NCI-H82 treated with DMSO at 0.1 percent for 48 hours (cell line): Measurements from ENCODE around the gene SSTR5.

Source experiments
- DNase-seq: peaks from one replicate; lab custom pipeline; 2025; ENCODE audit not compliant: unreplicated experiment; lab: John Stamatoyannopoulos, UW

SSTR5 gene

DNA sequence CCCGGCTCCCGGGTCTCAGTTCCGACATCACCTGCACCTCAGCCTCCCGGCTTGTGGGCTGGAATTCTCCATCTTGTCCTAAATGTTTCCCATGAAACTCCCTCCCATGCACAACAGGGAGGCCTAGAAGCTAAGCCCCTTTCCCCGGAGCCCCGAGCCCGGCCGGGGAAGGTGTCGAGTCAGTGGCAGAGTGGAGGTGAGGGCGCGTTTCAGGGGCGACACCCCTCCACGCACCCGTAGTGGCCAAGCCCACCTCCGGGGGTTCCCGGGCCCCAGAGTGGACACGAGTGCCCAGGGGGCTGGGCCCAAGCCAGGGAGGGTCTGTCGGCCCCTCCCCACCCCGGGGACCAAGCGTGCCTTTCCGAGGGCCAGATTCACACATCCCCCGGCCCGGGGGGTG is 48.5 kb downstream of the SSTR5 start:
- no peak for DNase-seq

DNA sequence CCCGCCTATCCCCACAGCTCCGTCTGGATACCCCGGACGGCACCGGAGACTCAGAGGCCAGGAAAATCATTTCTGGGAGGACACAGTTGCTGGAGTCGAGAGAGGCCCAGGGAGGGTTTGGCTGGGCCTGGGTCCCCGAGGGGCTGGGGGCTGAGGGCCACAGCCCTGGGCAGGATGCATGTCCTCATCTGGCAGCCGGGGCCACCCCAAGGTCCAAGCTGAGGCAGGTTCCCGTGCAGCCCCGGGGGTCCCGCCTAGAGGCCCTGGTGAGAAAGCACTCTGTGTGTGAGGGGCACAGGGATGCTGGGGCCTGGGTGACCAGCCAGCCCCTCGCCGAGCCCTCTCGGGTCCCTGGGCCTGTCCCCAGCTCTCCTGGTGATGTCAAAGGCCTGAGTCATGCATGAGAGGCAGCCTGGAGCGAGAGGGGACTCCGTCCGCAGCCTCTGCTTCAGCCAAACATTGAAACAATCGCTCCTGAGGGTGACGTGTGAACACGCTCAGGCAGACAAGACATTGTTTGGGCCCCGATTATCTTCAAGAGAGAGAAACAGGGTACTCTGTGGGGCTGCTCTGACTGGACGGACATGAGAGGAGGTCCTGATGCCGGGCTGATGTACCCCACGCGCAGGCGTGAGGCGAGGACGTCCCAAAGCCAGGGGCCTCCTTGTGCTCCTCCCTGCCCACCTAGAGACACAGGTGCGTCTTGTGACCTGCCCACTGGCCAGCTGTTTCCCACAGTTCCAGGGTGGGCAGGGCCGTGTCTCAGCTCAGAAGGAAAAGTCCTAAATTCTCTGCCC is 49.3 kb downstream of the SSTR5 start:
- DNase-seq = no peak

DNA sequence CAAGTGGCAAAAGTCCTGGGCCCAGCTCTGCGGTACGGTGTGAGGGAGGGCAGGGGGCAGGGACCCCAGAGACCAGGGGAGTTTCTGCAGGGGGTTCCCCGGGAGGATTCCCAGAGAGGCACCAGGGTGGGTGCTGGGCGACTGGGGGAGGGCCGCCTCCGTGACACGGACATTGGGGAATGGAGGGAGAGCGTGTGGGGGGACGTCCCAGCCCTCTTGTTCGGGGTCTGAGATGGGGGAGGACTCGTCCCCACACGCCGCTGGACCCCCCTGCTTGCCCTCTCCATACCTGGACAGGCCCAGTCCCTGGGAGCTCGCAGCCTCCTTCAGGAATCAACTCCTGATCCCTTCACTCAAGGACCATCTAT is 49.8 kb downstream of the SSTR5 start:
- DNase-seq = no peak

DNA sequence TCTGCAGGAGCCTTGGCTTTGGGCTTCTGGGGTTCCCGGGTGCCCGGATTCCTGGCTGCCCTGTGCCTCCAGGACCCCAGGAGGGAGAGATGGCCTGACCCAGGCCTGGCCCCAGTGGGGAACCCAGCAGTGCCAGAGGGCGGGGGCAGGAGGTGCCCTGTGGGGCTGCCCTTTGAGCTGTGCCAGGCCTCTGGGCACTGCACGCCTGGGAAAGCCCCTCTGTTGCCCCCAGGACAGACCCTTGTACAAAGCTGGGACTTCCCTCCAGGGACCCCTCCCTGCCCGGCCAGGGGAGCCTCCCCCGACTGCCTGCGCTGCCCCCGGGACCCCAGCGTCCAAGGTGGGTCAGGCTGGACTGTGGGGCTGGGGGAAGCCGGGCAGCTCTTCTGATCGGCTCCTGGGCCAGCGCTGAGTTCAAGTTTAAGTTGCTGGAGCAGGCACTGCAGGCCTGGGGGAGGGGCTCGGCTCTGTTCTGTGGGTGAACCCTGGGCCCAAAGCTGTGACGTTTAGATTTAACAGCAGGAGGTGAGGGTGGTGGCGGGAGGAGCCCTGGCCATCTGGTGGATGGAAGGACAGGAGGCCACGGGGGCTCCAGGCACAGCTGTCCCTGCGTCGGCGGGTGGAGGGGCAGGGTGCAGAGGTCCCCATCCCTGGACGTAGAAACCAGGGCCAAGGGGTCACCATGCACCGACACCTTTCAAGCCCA is 51.1 kb downstream of the SSTR5 start:
- no peak for DNase-seq

DNA sequence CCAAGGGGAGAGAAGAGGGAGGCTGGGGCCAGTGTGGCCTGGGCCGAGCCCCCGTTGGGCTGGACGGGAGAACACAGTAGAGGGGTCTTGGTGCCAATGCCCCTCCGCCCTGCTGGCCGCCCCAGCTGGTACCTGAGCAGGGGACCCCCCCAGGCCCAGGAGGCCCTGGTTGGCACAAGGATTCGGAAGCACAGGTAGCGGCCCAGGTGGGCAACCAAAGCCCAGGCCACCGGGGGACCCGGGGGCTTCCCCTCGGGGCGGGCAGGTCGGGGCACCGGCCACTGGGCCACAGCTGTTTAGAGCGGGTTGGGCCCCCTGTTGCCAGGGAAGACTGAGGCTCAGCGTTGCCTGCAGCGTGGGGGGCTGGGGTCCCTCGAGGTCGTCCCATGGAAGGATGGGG is 51.7 kb downstream of the SSTR5 start:
- DNase-seq = no peak

DNA sequence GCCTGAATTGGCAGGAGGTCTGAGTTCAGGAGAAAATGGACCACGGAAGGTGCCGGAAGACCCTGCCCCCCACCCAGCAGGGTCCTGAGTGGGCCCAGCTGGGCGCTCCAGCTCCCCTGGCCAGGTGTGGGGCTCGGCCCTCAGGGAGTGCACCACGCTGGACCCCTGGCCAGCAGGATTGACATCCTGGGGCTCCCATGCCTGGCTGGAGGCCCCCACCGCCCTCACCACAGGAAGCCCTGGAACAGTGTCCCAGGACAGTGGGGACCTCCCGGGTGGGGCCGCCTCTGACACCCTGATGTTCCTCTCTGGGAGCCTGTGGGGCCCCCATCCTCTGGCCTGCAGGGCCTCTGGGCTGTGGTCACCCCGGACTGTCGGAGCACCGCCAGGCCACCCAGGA is 52.2 kb downstream of the SSTR5 start:
- DNase-seq = no peak

DNA sequence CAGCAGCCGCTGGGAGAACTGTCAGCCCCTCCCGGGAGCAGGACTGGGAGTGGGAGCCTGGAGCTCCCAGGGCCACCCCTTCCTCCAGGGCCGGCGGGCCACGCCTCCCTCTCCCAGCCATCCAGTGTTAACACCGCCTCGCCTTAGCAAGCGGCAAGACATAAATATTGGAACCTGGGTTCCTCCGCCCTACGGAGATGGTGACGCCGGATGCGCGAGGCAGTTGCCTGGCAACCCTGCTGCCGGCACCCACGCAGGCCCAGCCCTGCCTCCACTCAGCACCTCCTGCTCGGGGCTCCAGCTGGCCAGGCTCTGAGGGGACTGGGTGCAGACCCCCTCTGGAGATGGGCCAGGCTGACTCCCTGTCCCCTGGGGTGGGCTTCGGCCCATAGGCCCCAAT is 52.9 kb downstream of the SSTR5 start:
- DNase-seq = no peak

DNA sequence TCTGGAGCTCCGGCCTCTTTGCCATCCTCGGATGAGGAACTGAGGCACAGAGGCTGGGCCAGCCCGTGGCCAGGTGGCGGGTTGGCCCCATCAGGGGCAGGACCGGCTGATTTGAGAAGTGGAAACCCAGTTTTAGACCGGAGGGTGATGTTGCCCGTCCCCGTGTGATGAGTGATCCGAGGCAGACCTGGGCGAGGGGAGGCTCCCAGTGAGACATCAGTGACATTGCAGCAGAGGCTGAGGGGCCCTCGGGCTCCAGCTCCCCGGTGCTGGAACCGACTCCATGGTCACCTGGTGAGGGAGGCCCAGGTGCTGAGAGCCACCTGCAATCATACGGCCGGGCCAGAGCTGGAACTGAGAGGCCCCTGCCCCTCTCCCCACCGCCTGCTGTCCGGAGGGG is 53.5 kb downstream of the SSTR5 start:
- no peak for DNase-seq

DNA sequence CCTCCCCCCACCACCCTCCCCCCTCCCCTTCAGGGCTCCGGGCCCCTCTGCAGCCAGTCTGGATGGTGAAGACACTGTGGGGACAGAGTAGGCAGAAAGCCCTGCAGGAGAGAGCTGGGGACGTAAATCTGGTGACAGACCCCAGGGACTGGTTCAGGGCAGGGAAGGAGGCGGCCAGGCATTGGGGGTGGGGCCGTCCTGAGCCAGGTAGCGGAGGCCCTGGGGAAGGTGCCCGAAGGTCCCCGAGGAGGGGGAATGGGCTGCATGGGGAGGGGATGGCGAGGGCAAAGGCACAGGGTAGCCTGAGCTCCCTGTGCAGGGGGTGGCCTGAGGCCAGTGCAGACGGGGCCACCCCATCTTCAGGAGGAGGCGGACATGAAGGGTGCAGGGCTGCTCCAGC is 54.0 kb downstream of the SSTR5 start:
- DNase-seq = no peak

DNA sequence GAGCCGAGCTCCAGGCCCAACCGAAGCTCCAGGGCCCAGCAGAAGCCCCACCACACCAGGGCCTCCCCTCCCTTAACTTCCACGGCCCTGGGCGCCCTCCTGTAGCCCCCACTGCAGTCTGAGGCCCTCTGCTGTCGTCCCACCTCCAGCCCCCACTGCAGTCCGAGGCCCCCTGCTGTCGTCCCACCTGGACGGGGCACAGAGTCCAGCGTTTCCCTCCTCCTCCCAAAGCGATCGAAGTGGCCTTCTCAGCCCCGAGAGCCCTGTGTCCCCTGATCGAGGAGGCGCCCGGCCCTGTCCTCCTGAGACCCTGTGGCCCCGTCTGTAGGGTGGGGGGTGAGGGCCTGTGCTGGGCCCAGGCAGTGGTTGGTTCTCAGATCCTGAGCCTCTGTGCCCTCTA is 54.6 kb downstream of the SSTR5 start:
- no peak for DNase-seq

DNA sequence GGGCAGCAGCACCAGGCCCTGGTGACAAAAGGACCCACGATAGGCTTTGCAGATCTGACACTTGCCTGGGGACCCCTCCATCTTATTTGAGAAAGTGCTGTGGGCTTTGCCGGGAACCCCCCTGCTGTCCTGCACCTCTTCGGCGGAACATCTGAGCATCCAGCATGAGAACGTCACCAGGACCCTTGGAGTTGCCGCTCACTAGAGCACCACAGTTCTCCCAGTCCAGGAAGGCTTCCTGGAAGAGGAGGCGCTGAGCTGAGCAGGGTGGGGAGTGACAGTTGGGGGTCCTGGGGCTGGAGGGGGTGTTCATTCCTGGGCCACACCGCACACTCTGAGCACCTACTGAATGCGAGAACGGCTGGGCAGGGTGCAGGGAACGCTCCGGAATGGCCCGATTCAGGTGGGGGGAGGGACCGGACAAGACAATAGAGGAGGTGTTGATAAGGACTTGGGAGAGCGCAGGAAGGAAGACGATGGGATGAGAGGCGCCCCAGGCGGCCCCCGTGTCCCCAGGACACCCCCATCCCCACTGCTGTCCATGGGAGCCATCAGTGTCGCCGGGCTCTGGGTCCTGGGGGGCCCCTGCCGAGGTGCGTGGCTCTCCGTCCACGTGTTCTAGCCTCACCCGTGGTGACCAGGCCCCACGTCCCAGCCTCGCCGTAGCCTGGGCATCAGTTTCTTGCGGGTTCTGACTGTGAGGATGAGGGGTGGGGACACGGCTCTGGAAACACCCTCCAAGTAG is 55.6 kb downstream of the SSTR5 start:
- DNase-seq = no peak

DNA sequence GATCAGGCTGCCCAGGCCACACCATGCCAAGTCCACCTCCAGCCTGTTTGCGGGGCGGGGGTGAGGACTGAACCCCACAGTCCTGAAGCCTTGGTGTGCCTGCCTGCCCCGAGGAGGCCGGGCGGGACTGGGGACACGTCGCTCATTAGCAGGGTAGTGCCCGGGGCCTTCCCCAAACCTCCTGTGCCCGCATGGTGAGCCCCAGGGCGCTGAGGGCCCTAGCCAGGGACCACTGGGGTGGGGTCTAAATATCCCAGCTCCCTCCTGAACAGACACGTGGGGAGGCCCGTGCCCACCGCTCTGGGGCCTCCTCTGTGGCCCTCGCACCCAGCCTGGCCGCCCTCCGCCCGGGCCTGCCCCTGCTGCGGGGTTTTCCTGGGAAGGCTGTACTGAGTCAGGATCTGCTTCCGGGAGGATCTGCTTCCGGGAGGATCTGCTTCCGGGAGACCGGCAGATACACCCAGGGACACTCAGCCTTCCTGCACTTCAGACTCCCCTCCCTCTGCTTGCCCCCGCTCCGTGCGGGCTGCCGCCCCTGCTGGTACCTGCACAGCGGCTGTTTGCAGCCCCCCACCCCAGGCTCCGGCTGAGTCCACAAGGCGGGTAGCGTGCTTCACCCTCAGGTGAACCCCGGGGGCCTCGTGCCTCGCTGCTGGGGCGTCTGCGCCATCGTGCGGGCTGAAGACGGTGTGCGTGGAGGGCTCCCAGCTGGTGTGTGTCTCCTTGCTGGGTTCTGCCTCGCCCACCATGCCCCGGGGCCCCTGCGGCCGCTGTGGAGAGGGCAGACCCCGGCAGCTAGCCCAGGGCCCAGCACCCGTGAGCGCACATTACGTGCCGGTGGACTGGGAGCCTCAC is 56.8 kb downstream of the SSTR5 start:
- DNase-seq = no peak

DNA sequence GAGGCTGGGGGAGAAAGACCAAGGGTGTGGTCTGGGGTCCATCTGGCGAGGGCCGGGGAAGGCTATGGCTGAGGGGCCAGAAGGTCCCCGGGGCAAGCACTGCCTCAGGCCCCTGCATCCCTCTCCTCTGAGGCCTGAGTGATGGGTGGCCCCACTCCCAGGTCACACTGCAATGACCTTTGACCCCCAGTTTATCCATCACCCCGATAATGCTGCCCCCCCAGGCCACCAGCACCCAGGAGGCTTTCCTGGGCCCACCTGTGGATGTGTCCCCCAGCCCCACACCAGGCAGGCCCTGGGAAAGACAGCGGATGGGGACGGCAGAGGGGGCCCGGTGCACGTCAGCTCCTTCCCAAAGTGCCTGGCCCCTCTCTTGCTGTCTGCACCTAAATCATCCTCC is 57.8 kb downstream of the SSTR5 start:
- DNase-seq = no peak
